OCI-LY1 (cell line): ENCODE measurements around the gene CHST11.
A peak's percentile ranks its signal among the peaks of the same experiment; 100 is the strongest.

Experiments
- H2AFZ ChIP-seq: fragments of 200-600 bp; sonication (generic), shearing (Covaris generic); 2 replicates; pipeline ENCODE4 v1.6.0; 2014; ENCODE audit warnings: antibody characterized with exemption, mild to moderate bottlenecking, low read length
- H3F3A ChIP-seq: fragments of 200-600 bp; sonication (generic), shearing (Covaris generic); 2 replicates; pipeline ENCODE4 v1.6.0; 2014; ENCODE audit warnings: mild to moderate bottlenecking, antibody characterized with exemption, low read length, moderate library complexity; ENCODE audit not compliant: insufficient read depth
- H3K27ac ChIP-seq: fragments of 200-600 bp; sonication (generic); 2 replicates; pipeline ENCODE4 v1.5.1; 2014; ENCODE audit warnings: low read length, mixed run types, mild to moderate bottlenecking, low read depth; ENCODE audit not compliant: poor library complexity, severe bottlenecking
- H3K27me3 ChIP-seq: fragments of 200-600 bp; sonication (generic); 2 replicates; pipeline ENCODE4 v1.6.0; 2014; ENCODE audit warnings: antibody characterized with exemption, mild to moderate bottlenecking, low read length, moderate library complexity; ENCODE audit not compliant: insufficient read depth
- H3K36me3 ChIP-seq: fragments of 200-600 bp; sonication (generic); 2 replicates; pipeline ENCODE4 v1.6.1; 2014; ENCODE audit warnings: mild to moderate bottlenecking, antibody characterized with exemption, low read length, moderate library complexity, mixed read lengths; ENCODE audit not compliant: insufficient read depth
- H3K4me1 ChIP-seq: fragments of 200-600 bp; sonication (generic); 2 replicates; pipeline ENCODE4 v1.5.1; 2014; ENCODE audit warnings: mild to moderate bottlenecking, low read length, moderate library complexity; ENCODE audit not compliant: insufficient read depth, severe bottlenecking
- H3K4me2 ChIP-seq: fragments of 200-600 bp; sonication (generic), shearing (Covaris generic); 2 replicates; pipeline ENCODE4 v1.6.1; 2014; ENCODE audit warnings: low read length
- H3K4me3 ChIP-seq: fragments of 200-600 bp; sonication (generic); 2 replicates; pipeline ENCODE4 v1.5.1; 2014; ENCODE audit warnings: low read length, low read depth, mild to moderate bottlenecking, mixed read lengths; ENCODE audit not compliant: poor library complexity, severe bottlenecking
- H3K79me2 ChIP-seq: fragments of 200-600 bp; shearing (Covaris generic); 2 replicates; pipeline ENCODE4 v1.6.1; 2016; ENCODE audit warnings: mixed run types, low read length, mixed read lengths; ENCODE audit not compliant: insufficient read depth
- H3K9ac ChIP-seq: fragments of 200-600 bp; sonication (generic), shearing (Covaris generic); 2 replicates; pipeline ENCODE4 v1.6.1; 2014; ENCODE audit warnings: mild to moderate bottlenecking, low read length, mixed read lengths
- H3K9me2 ChIP-seq: fragments of 200-600 bp; sonication (generic), shearing (Covaris generic); 2 replicates; pipeline ENCODE4 v1.6.1; 2014; ENCODE audit warnings: low read depth, mild to moderate bottlenecking, low read length, mixed read lengths
- H3K9me3 ChIP-seq: fragments of 200-600 bp; shearing (Covaris generic); 2 replicates; pipeline ENCODE4 v1.6.1; 2014; ENCODE audit warnings: low read length, mixed read lengths
- H4K20me1 ChIP-seq: fragments of 200-600 bp; sonication (generic), shearing (Covaris generic); 2 replicates; pipeline ENCODE4 v1.6.0; 2016; ENCODE audit warnings: mild to moderate bottlenecking, low read length; ENCODE audit not compliant: insufficient read depth
- CTCF ChIP-seq: fragments of 200-600 bp; sonication (generic), shearing (Covaris generic); IDR thresholded peaks from 2 replicates; pipeline ENCODE4 v1.5.1; 2017; ENCODE audit warnings: mild to moderate bottlenecking, antibody characterized with exemption, low read length, moderate library complexity, mixed read lengths
- EZH2 ChIP-seq: fragments of 200-600 bp; sonication (generic), shearing (Covaris generic); IDR thresholded peaks from 2 replicates; pipeline ENCODE4 v1.8.0; 2017; ENCODE audit warnings: borderline replicate concordance, mixed run types, mild to moderate bottlenecking, antibody characterized with exemption, low read length, moderate library complexity, mixed read lengths

CHST11 gene

GRCh38 chr12:104716172-104716571 is 259.4 kb downstream of the CHST11 start:
- H3K4me1 ChIP-seq = peaks cover 44% of the 10 kb centered on the region
- no peaks in the 10 kb centered on the region for H3K27me3 ChIP-seq
- no peaks in the 10 kb centered on the region for H3K36me3 ChIP-seq
- no peak overlapping the region for H2AFZ ChIP-seq
- no peaks in the 10 kb centered on the region for H4K20me1 ChIP-seq
- H3F3A ChIP-seq = no peaks in the 10 kb centered on the region
- no peaks in the 10 kb centered on the region for H3K9me2 ChIP-seq
- no peak overlapping the region for H3K9ac ChIP-seq
- peak overlapping the region; percentile 52 for H3K27ac ChIP-seq
- no peak for TF ChIP-seq EZH2
- no peak for TF ChIP-seq CTCF
- no peaks in the 10 kb centered on the region for H3K9me3 ChIP-seq
- H3K79me2 ChIP-seq = no peaks in the 10 kb centered on the region
- no peak overlapping the region for H3K4me3 ChIP-seq
- H3K4me2 ChIP-seq = no peak overlapping the region

- Histone ChIP-seq H3K36me3 (no peaks in the 10 kb centered on the region), H3K9me2 (no peaks in the 10 kb centered on the region), H3K27ac (peak overlapping the region; percentile 98), H3K4me2 (no peak overlapping the region), H3K4me3 (no peak overlapping the region), H3K9ac (no peak overlapping the region), H3K9me3 (no peaks in the 10 kb centered on the region), H3K4me1 (peaks cover 67% of the 10 kb centered on the region), H2AFZ (no peak overlapping the region), H3K79me2 (no peaks in the 10 kb centered on the region), H3F3A (no peaks in the 10 kb centered on the region), H4K20me1 (no peaks in the 10 kb centered on the region), H3K27me3 (no peaks in the 10 kb centered on the region)
- no peak for TF ChIP-seq EZH2
- no peak for TF ChIP-seq CTCF
These were observed 261.7 kb downstream of the CHST11 start for GRCh38 chr12:104718304-104718929.

- Histone ChIP-seq H3K79me2 (no peaks in the 10 kb centered on the region), H3K9me3 (no peaks in the 10 kb centered on the region), H3K36me3 (no peaks in the 10 kb centered on the region), H3K4me1 (peaks cover 74% of the 10 kb centered on the region), H3F3A (no peaks in the 10 kb centered on the region), H3K9ac (peak overlapping the region; percentile 82; the same call in 1 of the 2 replicates), H3K4me2 (peak overlapping the region; percentile 79), H3K27ac (peak overlapping the region; percentile 98), H3K9me2 (no peaks in the 10 kb centered on the region), H3K4me3 (peak overlapping the region; percentile 51), H3K27me3 (no peaks in the 10 kb centered on the region), H4K20me1 (no peaks in the 10 kb centered on the region), H2AFZ (no peak overlapping the region)
- TF ChIP-seq EZH2 (no peak), CTCF (no peak)
These were observed 263.1 kb downstream of the CHST11 start for GRCh38 chr12:104719700-104720338.
